Endothelial cell of umbilical vein (primary cell): ENCODE results near the gene MRPL9. TPM values are rescaled to one million over a fixed set of nuclear protein-coding genes. Genes with fewer than 3 reads are reported as not detected.

ENCODE experiments used
- BruUV-seq: library from RNA; stranded (reverse); fragments of 400-500 nt; replicated peaks from 2 replicates; lab custom pipeline; 2021; lab: Mats Ljungman, UMichigan
- CTCF ChIA-PET: fragments of 300-600, 350-600 bp; sonication (Branson Sonifier 250); formaldehyde crosslinking; loops from one replicate; lab custom pipeline; 2021; ENCODE audit warnings: antibody characterized with exemption, inconsistent platforms; lab: Charles Lee
- POLR2A ChIA-PET: fragments of 300-600, 350-600 bp; sonication (Branson Sonifier 250); formaldehyde crosslinking; loops from one replicate; lab custom pipeline; 2021; ENCODE audit warnings: antibody characterized with exemption, inconsistent platforms; lab: Charles Lee
- DNase-seq: peaks from one replicate; pipeline ENCODE4 v3.0.0-alpha.2; 2011; ENCODE audit warnings: low read depth, low spot score
- FAIRE-seq: peaks from 2 replicates; lab custom pipeline; 2011; peaks lifted over from hg19 to GRCh38; lab: Jason Lieb, UNC
- H2AFZ ChIP-seq: 2 replicates; pipeline ENCODE4 v1.6.0; 2012; ENCODE audit warnings: low read depth, low read length, control low read depth, inconsistent platforms
- H3K27ac ChIP-seq: 2 replicates; pipeline ENCODE4 v1.5.1; 2011; ENCODE audit warnings: low read depth, mild to moderate bottlenecking, control low read depth, low read length, moderate library complexity; ENCODE audit not compliant: insufficient read depth
- H3K27me3 ChIP-seq, 2 experiments: 2 replicates each; pipeline versions ENCODE4 v1.6.0 to v1.6.1; 2011; ENCODE audit warnings: low read length in 2 of 2, mixed read lengths in 1 of 2; ENCODE audit not compliant: control insufficient read depth in 2 of 2, insufficient read depth in 2 of 2
- H3K36me3 ChIP-seq, 2 experiments: 2 replicates in 1 of 2; 3 replicates in 1 of 2; pipeline ENCODE4 v1.5.1; 2011; ENCODE audit warnings: low read length in 2 of 2, mild to moderate bottlenecking in 1 of 2, moderate library complexity in 1 of 2; ENCODE audit not compliant: control insufficient read depth in 2 of 2, insufficient read depth in 2 of 2; ENCODE audit errors: extremely low read depth in 1 of 2
- H3K4me1 ChIP-seq: 3 replicates; pipeline ENCODE4 v1.5.1; 2011; ENCODE audit warnings: mild to moderate bottlenecking, low read length; ENCODE audit not compliant: control insufficient read depth, insufficient read depth; ENCODE audit errors: extremely low read depth
- H3K4me2 ChIP-seq: 2 replicates; pipeline ENCODE4 v1.6.1; 2011; ENCODE audit warnings: low read length, control low read depth, mixed read lengths; ENCODE audit not compliant: insufficient read depth
- H3K4me3 ChIP-seq, 3 experiments: fragments of 200-600 bp in 1 of 3; sonication (generic), shearing (Covaris generic) in 1 of 3; replicated peaks in 1 of 3; 2 replicates each; pipeline ENCODE4 v1.5.1; 2011 to 2016; ENCODE audit warnings: control low read depth in 3 of 3, low read length in 3 of 3, mild to moderate bottlenecking in 2 of 3, inconsistent platforms in 1 of 3, low read depth in 1 of 3, moderate library complexity in 1 of 3; ENCODE audit not compliant: insufficient read depth in 1 of 3
- H3K79me2 ChIP-seq: 2 replicates; pipeline ENCODE4 v1.6.0; 2012; ENCODE audit warnings: low read length, inconsistent platforms; ENCODE audit not compliant: control insufficient read depth, insufficient read depth
- H3K9ac ChIP-seq: replicated peaks from 2 replicates; pipeline ENCODE3; 2011; ENCODE audit warnings: low read length, control low read depth; ENCODE audit not compliant: insufficient read depth; ENCODE audit errors: extremely low read depth
- H3K9me1 ChIP-seq: replicated peaks from 3 replicates; pipeline ENCODE4 v1.6.0; 2011; ENCODE audit warnings: mild to moderate bottlenecking, low read length; ENCODE audit not compliant: control insufficient read depth, insufficient read depth; ENCODE audit errors: extremely low read depth
- H3K9me3 ChIP-seq: replicated peaks from 2 replicates; pipeline ENCODE4 v1.5.1; 2012; ENCODE audit warnings: low read length, inconsistent platforms; ENCODE audit not compliant: control insufficient read depth, insufficient read depth
- H4K20me1 ChIP-seq: replicated peaks from 2 replicates; pipeline ENCODE3; 2011; ENCODE audit warnings: mild to moderate bottlenecking, low read length; ENCODE audit not compliant: control insufficient read depth, insufficient read depth; ENCODE audit errors: extremely low read depth
- EZH2 ChIP-seq: IDR thresholded peaks from 2 replicates; pipeline ENCODE4 v1.6.1; 2012; ENCODE audit warnings: borderline replicate concordance, low read depth, mild to moderate bottlenecking, moderate library complexity, low read length, inconsistent platforms; ENCODE audit not compliant: severe bottlenecking
- FOS ChIP-seq: IDR thresholded peaks from 2 replicates; pipeline ENCODE4 v1.6.1; 2011; ENCODE audit warnings: mild to moderate bottlenecking, low read length, moderate library complexity, borderline replicate concordance; ENCODE audit not compliant: insufficient read depth
- GATA2 ChIP-seq: IDR thresholded peaks from 2 replicates; pipeline ENCODE4 v1.7.0; 2011; ENCODE audit warnings: low read depth, mild to moderate bottlenecking, moderate library complexity, mixed read lengths, low read length; ENCODE audit not compliant: insufficient read length, insufficient read depth
- JUN ChIP-seq: IDR thresholded peaks from 2 replicates; pipeline ENCODE4 v1.6.1; 2011; ENCODE audit warnings: borderline replicate concordance, low read depth; ENCODE audit not compliant: insufficient read length, insufficient read depth
- MYC ChIP-seq: IDR thresholded peaks from one replicate; pipeline ENCODE4 v1.6.1; 2011; ENCODE audit warnings: mild to moderate bottlenecking, low read depth, low read length
- POLR2A ChIP-seq: IDR thresholded peaks from 2 replicates; pipeline ENCODE4 v1.6.1; 2012; ENCODE audit warnings: low read depth, mild to moderate bottlenecking, control low read depth, low read length
- POLR2AphosphoS5 ChIP-seq: IDR thresholded peaks from 2 replicates; pipeline ENCODE4 v1.6.1; 2012; ENCODE audit warnings: low read depth, mild to moderate bottlenecking, control low read depth, low read length, moderate library complexity; ENCODE audit not compliant: insufficient read depth
- dilution Hi-C: fragments of 300-500 bp; cut with MboI; formaldehyde crosslinking; loops from one replicate; pipeline ENCODE4 v1.15.0; 2019; ENCODE audit warnings: low sequenced_read_pairs; ENCODE audit not compliant: extremely low pct_ligation_motif_present
- intact Hi-C: fragments of 100-400 bp; cut with micrococcal nuclease; formaldehyde crosslinking; loops from one replicate; pipeline ENCODE4 v1.10.0; 2022
- polyA plus RNA-seq, 4 experiments: library from polyadenylated mRNA; depleted of rRNA in 3 of 4; stranded (reverse) in 3 of 4; unstranded in 1 of 4; fragments of >200 nt; gene quantifications; 2 replicates each; pipeline versions ENCODE4 v1.2.1 to v1.2.3, GENCODE V29; 2011 to 2012; ENCODE audit warnings: missing spikeins in 1 of 4
- total RNA-seq: library from RNA; stranded (reverse); gene quantifications from 2 replicates; pipeline ENCODE4 v1.2.3, GENCODE V29; 2021
- TF ChIP-seq, protein P1 (sequence below): IDR thresholded peaks from 2 replicates; pipeline ENCODE4 v1.6.1; 2011; ENCODE audit not compliant: insufficient read depth, insufficient read length
- TF ChIP-seq, protein P2 (sequence below), 2 donors: IDR thresholded peaks; 1 replicate in 1 of 2; 2 replicates in 1 of 2; pipeline ENCODE4 v1.5.1; 2011; ENCODE audit warnings: low read length in 2 of 2, mild to moderate bottlenecking in 2 of 2, moderate library complexity in 2 of 2, control low read depth in 1 of 2, inconsistent platforms in 1 of 2, low read depth in 1 of 2; ENCODE audit not compliant: insufficient read depth in 1 of 2; ENCODE audit errors: extremely low read depth in 1 of 2

The MRPL9 gene
- total and polyA plus RNA-seq, 2 donors (not counting 3 experiments of a cell fraction or from before 2014, with no cell fraction given), result 79.1 to 112 TPM

DNA sequence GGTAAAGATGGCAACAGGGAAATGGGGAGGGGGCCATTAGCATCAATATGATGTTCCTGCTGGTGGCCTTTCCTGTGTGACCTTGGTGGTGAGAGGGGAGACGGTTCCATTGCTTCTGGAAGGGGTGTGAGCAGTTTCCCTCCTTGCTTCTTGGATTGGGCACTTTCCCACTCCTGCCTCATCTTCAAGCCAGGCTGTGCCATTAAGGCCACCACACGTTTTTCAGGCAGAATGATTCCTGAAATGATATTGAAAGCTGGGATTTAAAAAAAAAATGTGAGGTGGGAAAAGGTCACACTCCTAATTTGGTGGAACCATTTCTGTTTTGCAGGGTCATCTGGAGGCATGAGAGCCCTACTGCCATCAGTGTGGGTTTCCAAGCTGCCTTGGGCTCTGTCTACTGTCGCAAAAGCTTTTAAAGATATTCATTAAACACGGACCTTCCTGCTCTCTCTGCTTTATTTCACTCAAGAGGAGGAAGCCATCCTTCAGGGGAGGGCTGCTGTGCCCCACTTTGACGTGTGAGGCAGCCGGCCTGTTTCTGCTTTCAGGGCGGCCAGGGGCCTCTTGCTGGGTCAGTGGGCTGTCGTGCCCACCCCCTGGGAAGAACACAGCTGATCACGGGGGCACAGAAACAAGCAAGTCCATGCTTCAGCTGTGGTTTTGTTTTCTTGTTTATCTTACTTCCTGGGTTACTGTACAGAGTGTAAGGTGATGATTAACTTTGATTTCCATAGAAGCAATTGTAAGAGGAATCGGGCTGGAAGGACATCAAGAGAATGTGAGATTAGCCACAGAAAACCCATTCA is 33.9 kb downstream of the MRPL9 start:
- Histone ChIP-seq H3K27ac (no peak overlapping the region), H3K9me1 (no peaks in the 10 kb centered on the region), H3K4me3 (no peak overlapping the region), H3K79me2 (no peaks in the 10 kb centered on the region), H4K20me1 (no peaks in the 10 kb centered on the region), H3K36me3 (no peaks in the 10 kb centered on the region), H3K9me3 (no peaks in the 10 kb centered on the region), H3K4me1 (no peaks in the 10 kb centered on the region), H3K9ac (no peak overlapping the region), H3K27me3 (peaks cover 20 to 24% of the 10 kb centered on the region in 2 experiments), H2AFZ (no peak overlapping the region), H3K4me2 (no peak overlapping the region)
- dilution Hi-C loops (no loop called here), intact Hi-C loops (no loop called here)
- TF ChIP-seq JUN (no peak), FOS (no peak), GATA2 (no peak), EZH2 (no peak), POLR2AphosphoS5 (no peak), POLR2A (no peak), MYC (no peak)
- TF ChIP-seq, protein P1, sequence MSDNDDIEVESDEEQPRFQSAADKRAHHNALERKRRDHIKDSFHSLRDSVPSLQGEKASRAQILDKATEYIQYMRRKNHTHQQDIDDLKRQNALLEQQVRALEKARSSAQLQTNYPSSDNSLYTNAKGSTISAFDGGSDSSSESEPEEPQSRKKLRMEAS, result no peak
- TF ChIP-seq, protein P2, sequence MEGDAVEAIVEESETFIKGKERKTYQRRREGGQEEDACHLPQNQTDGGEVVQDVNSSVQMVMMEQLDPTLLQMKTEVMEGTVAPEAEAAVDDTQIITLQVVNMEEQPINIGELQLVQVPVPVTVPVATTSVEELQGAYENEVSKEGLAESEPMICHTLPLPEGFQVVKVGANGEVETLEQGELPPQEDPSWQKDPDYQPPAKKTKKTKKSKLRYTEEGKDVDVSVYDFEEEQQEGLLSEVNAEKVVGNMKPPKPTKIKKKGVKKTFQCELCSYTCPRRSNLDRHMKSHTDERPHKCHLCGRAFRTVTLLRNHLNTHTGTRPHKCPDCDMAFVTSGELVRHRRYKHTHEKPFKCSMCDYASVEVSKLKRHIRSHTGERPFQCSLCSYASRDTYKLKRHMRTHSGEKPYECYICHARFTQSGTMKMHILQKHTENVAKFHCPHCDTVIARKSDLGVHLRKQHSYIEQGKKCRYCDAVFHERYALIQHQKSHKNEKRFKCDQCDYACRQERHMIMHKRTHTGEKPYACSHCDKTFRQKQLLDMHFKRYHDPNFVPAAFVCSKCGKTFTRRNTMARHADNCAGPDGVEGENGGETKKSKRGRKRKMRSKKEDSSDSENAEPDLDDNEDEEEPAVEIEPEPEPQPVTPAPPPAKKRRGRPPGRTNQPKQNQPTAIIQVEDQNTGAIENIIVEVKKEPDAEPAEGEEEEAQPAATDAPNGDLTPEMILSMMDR (IDR thresholded peaks at IDR 0.05; ENCODE audit: extremely low read depth in 1 of 2, insufficient read depth in 1 of 2, low read depth in 1 of 2, low read length in 2 of 2), result no peak
- no peak for DNase-seq
- CTCF ChIA-PET, result interaction anchor here (1.1 to 1.4 kb wide), 2 partner anchors 36 to 107 kb away, joined by 3 to 5 read pairs; no protein-coding TSS in a partner anchor
- FAIRE-seq, result no peak
- BruUV-seq, result no TSS peak
- POLR2A ChIA-PET, result no interaction called here
